Gastroesophageal sphincter (tissue), 4 donors: Measurements from ENCODE around the gene GNAQ. TPM values are rescaled to one million over a fixed set of nuclear protein-coding genes. Genes with fewer than 3 reads are reported as not detected.

Source experiments
- ATAC-seq: fragments of 150-250 bp; one replicate; pipeline ENCODE4 v1.9.1; 2016; ENCODE audit warnings: mild to moderate bottlenecking, moderate library complexity
- H3K27ac ChIP-seq, 4 donors: fragments of 200-600 bp; sonication (generic) in 3 of 4; 1 replicate in 3 of 4; 2 replicates in 1 of 4; pipeline ENCODE4 v1.5.1; 2016 to 2019
- H3K27me3 ChIP-seq: fragments of 200-600 bp; sonication (generic); one replicate; pipeline ENCODE4 v1.5.1; 2019
- H3K36me3 ChIP-seq, 2 donors: fragments of 200-600 bp; sonication (generic); one replicate each; pipeline ENCODE4 v1.5.1; 2019; ENCODE audit warnings: control low read depth in 1 of 2
- H3K4me1 ChIP-seq, 3 donors: fragments of 200-600 bp; sonication (generic); 1 replicate in 2 of 3; 2 replicates in 1 of 3; pipeline ENCODE4 v1.5.1; 2016 to 2019; ENCODE audit warnings: control low read depth in 2 of 3
- H3K4me3 ChIP-seq, 2 donors: fragments of 200-600 bp; sonication (generic); one replicate each; pipeline ENCODE4 v1.5.1; 2019; ENCODE audit warnings: mild to moderate bottlenecking in 1 of 2, moderate library complexity in 1 of 2
- H3K9me3 ChIP-seq, 3 donors: fragments of 200-600 bp; sonication (generic); one replicate each; pipeline ENCODE4 v1.5.1; 2017 to 2019; ENCODE audit warnings: control low read depth in 2 of 3
- EP300 ChIP-seq: sonication (generic); formaldehyde crosslinking; IDR thresholded peaks from one replicate; pipeline ENCODE4 v1.6.1; 2017; ENCODE audit warnings: antibody characterized with exemption, mild to moderate bottlenecking
- POLR2A ChIP-seq, 2 donors: fragments of 450-650 bp; IDR thresholded peaks; one replicate each; pipeline ENCODE4 v1.6.1; 2017; ENCODE audit warnings: antibody characterized with exemption in 2 of 2, mild to moderate bottlenecking in 2 of 2, moderate library complexity in 1 of 2
- POLR2AphosphoS5 ChIP-seq: sonication (generic); formaldehyde crosslinking; IDR thresholded peaks from one replicate; pipeline ENCODE4 v1.6.1; 2017; ENCODE audit warnings: antibody characterized with exemption
- WGBS, 2 donors: methylation state at CpG; one replicate each; pipeline ENCODE4 v1.1.5; 2018; ENCODE audit warnings: low coverage in 1 of 2; 5-methylcytosine and 5-hydroxymethylcytosine counted together
- total RNA-seq, 4 donors: library from RNA; depleted of rRNA; stranded (reverse); fragments of >200 nt; gene quantifications; one replicate each; pipeline ENCODE4 v1.1.0, GENCODE V29; 2016
- TF ChIP-seq, protein P1 (sequence below), 4 experiments: fragments of 200-600 bp in 2 of 4; fragments of 450-650 bp in 2 of 4; sonication (generic) in 1 of 4; IDR thresholded peaks; one replicate each; pipeline ENCODE4 v1.5.1; 2017 to 2019; ENCODE audit warnings: antibody characterized with exemption in 4 of 4, mild to moderate bottlenecking in 2 of 4, moderate library complexity in 2 of 4

Gene GNAQ
- total RNA-seq, 4 donors from 2014 or later = 57.6 to 86.4 (median 70.8) TPM

DNA sequence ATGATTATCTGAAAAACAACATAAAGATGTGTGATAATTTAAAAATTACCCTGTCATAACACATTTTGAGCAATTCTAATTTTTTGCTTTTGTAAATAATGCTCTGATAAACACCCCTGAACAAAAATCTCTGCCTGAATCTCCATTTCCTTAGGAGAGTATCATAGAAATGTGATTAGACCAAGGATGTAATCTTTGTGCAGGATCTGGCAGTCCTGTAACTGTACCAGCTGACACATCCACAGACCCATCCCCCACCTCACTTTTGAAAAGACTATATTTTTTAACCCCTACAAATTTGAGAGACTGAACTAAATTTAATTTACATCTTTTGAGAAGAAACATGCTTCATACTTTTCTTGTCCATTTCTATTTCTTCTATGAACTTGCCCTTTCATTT is 101.7 kb downstream of the GNAQ start:
- no peak overlapping the region for H3K27ac ChIP-seq
- H3K4me1 ChIP-seq = peaks cover 2 to 52% (median 2%) of the 10 kb centered on the region in 3 donors
- no peak overlapping the region for H3K4me3 ChIP-seq
- no peak for TF ChIP-seq POLR2AphosphoS5
- no peak for TF ChIP-seq EP300
- no peak for TF ChIP-seq POLR2A (IDR thresholded peaks at IDR 0.05)
- TF ChIP-seq, protein P1, sequence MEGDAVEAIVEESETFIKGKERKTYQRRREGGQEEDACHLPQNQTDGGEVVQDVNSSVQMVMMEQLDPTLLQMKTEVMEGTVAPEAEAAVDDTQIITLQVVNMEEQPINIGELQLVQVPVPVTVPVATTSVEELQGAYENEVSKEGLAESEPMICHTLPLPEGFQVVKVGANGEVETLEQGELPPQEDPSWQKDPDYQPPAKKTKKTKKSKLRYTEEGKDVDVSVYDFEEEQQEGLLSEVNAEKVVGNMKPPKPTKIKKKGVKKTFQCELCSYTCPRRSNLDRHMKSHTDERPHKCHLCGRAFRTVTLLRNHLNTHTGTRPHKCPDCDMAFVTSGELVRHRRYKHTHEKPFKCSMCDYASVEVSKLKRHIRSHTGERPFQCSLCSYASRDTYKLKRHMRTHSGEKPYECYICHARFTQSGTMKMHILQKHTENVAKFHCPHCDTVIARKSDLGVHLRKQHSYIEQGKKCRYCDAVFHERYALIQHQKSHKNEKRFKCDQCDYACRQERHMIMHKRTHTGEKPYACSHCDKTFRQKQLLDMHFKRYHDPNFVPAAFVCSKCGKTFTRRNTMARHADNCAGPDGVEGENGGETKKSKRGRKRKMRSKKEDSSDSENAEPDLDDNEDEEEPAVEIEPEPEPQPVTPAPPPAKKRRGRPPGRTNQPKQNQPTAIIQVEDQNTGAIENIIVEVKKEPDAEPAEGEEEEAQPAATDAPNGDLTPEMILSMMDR (IDR thresholded peaks at IDR 0.05) = no peak
- H3K36me3 ChIP-seq = no peaks in the 10 kb centered on the region
- no peaks in the 10 kb centered on the region for H3K27me3 ChIP-seq
- no peak for ATAC-seq
- no peaks in the 10 kb centered on the region for H3K9me3 ChIP-seq

DNA sequence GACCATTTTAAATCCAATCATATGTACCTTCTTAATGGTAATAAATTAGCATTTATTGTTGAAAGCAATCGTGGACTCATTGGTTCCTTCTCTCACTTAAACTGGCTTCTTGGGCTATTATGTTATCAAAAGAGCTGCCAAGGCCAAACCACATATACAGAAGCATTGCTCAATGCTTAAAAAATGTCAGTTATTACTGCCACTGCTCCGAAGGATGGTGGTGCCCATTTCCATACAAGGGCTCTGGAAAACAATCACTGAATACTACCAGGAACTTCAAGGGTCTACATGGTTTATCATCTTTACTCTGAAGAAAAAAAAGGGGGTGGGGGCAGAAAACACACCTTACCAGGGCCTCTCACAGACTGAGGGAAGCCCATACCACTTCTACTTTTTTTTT is 104.3 kb downstream of the GNAQ start:
- no peaks in the 10 kb centered on the region for H3K36me3 ChIP-seq
- H3K9me3 ChIP-seq = no peaks in the 10 kb centered on the region
- WGBS, 2 donors = 47 to 52% methylated on average over 2 of the region's 2 CpGs
- ATAC-seq = no peak
- H3K4me3 ChIP-seq = no peak overlapping the region
- peaks cover 2 to 46% (median 2%) of the 10 kb centered on the region in 3 donors for H3K4me1 ChIP-seq
- TF ChIP-seq POLR2AphosphoS5 = no peak
- TF ChIP-seq EP300 = no peak
- TF ChIP-seq POLR2A (IDR thresholded peaks at IDR 0.05) = no peak
- TF ChIP-seq, protein P1 (IDR thresholded peaks at IDR 0.05) = no peak
- H3K27me3 ChIP-seq = no peaks in the 10 kb centered on the region
- H3K27ac ChIP-seq = no peak overlapping the region

DNA sequence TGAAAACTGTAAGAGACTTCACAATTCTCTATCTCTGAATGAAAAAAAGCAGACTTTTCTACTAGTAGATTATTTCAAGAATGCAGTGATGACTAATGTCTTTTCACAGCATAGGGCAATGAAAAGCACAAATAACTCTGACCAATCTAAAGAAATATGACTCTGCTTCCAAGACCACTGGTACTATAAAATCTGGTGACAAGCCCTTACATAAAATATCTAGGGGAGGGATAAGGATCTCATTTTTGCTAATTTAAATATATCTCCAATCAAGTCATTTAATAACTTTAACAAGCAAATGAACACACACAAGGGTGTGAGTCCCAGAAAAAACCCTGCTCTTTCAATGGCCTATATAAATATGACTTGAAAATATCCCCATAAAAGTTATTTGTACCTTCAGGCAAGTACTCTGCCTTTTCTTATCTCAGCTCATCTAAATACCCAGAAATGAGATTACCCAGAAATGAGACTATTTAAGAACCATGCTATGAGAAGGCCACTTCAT is 105.2 kb downstream of the GNAQ start:
- Histone ChIP-seq H3K4me3 (no peak overlapping the region), H3K9me3 (no peaks in the 10 kb centered on the region), H3K4me1 (peaks cover 2 to 38% (median 2%) of the 10 kb centered on the region in 3 donors), H3K36me3 (peaks cover 0 to 7% of the 10 kb centered on the region in 2 donors), H3K27ac (no peak overlapping the region), H3K27me3 (no peaks in the 10 kb centered on the region)
- ATAC-seq = no peak
- TF ChIP-seq POLR2AphosphoS5 (no peak), POLR2A (IDR thresholded peaks at IDR 0.05) (no peak), EP300 (no peak)
- TF ChIP-seq, protein P1 (IDR thresholded peaks at IDR 0.05) = no peak

DNA sequence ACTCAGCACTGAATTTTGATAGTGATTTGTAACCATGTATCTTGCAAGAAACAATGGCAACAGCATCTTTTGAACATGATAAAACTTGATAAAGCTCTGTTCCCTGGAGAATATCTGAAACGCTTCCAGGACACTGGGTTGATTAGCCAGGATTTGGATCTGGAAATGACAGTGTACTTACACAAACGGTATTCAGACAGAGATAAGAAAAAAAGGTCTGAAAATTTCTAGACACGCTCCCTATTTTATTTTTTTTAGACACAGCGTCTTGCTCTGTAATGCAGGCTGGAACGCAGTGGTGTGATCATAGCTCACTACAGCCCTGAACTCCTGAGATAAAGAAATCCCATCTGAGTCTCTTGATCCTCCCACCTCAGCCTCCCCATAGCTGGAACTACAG is 109.0 kb downstream of the GNAQ start:
- peaks cover 2 to 45% (median 2%) of the 10 kb centered on the region in 3 donors for H3K4me1 ChIP-seq
- no peak overlapping the region for H3K4me3 ChIP-seq
- ATAC-seq = no peak
- WGBS, 2 donors = 46 to 61% methylated on average over 5 of the region's 5 CpGs
- TF ChIP-seq POLR2A (IDR thresholded peaks at IDR 0.05) (no peak), EP300 (no peak)
- H3K9me3 ChIP-seq = no peaks in the 10 kb centered on the region
- no peak overlapping the region for H3K27ac ChIP-seq
- H3K36me3 ChIP-seq = peaks cover 0 to 28% of the 10 kb centered on the region in 2 donors
- H3K27me3 ChIP-seq = no peaks in the 10 kb centered on the region

DNA sequence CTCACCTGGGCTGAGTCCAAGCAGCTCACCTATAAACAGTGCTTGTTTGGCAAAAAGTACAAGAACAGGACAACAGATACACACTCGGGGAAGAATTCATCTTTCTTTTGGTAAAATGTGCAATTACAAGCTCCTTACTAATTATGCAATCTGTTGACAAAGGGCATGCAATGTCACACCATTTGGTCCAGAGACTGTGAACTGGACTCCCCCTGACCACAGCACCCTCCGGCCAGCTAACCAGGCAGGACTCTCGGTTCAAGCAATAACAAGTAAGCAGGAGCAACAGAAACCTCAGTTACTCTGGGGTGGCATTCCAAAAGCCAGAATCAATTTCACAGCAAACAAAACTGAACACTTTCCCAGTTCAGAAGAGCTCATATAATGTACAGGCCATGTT is 113.8 kb downstream of the GNAQ start:
- Histone ChIP-seq H3K9me3 (no peaks in the 10 kb centered on the region), H3K27ac (no peak overlapping the region), H3K36me3 (peaks cover 0 to 28% of the 10 kb centered on the region in 2 donors), H3K27me3 (no peaks in the 10 kb centered on the region), H3K4me1 (peaks cover 0 to 34% (median 0%) of the 10 kb centered on the region in 3 donors), H3K4me3 (no peak overlapping the region)
- no peak for ATAC-seq
- WGBS, 2 donors = 50 to 63% methylated on average over 1 to 3 of the region's 3 CpGs
- TF ChIP-seq EP300 (no peak), POLR2A (IDR thresholded peaks at IDR 0.05) (no peak), POLR2AphosphoS5 (no peak)
- TF ChIP-seq, protein P1 (IDR thresholded peaks at IDR 0.05) = no peak
